ENCODE results near the gene VSTM1.

DNA sequence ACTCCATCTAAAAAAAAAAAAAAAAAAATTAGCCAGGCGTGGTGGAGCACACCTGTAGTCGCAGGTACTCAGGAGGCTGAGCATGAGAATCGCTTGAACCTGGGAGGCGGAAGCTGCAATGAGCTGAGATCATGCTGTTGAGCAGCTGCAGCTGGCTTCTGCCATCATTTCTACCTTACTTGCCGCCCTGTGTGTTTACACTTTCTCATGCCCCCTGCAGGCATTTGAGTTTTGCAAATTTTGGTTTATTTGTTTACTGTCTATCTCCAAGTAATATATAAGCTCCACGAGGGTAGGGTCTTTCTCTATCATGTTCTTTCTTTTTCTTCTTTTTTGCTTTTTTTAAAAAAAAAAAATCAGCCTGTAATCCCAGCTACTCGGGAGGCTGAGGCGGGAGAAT lies 54.3 kb downstream of the VSTM1 start:
- TF ChIP-seq, protein P1, sequence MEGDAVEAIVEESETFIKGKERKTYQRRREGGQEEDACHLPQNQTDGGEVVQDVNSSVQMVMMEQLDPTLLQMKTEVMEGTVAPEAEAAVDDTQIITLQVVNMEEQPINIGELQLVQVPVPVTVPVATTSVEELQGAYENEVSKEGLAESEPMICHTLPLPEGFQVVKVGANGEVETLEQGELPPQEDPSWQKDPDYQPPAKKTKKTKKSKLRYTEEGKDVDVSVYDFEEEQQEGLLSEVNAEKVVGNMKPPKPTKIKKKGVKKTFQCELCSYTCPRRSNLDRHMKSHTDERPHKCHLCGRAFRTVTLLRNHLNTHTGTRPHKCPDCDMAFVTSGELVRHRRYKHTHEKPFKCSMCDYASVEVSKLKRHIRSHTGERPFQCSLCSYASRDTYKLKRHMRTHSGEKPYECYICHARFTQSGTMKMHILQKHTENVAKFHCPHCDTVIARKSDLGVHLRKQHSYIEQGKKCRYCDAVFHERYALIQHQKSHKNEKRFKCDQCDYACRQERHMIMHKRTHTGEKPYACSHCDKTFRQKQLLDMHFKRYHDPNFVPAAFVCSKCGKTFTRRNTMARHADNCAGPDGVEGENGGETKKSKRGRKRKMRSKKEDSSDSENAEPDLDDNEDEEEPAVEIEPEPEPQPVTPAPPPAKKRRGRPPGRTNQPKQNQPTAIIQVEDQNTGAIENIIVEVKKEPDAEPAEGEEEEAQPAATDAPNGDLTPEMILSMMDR (IDR thresholded peaks at IDR 0.05; ENCODE audit: low read depth, low read length, missing input control) = no peak
- no peak for TF ChIP-seq HNF4A (conservative IDR thresholded peaks at IDR 0.05)
